Mesenchymal stem cell (in vitro differentiated cells and primary cell): ENCODE data around the gene LILRA2.

Experiments used
- DNase-seq: peaks from one replicate; pipeline ENCODE4 v3.0.0-alpha.2; 2013
- H2AFZ ChIP-seq: one replicate; pipeline ENCODE4 v1.6.1; 2013; ENCODE audit warnings: low read depth, mild to moderate bottlenecking, control low read depth, inconsistent platforms, low read length, moderate library complexity
- H2AK5ac ChIP-seq: 2 replicates; pipeline ENCODE4 v1.6.1; 2013; ENCODE audit warnings: low read length, moderate library complexity, mild to moderate bottlenecking, inconsistent platforms; ENCODE audit not compliant: severe bottlenecking
- H2BK120ac ChIP-seq: one replicate; pipeline ENCODE4 v1.6.1; 2013; ENCODE audit warnings: low read depth, mild to moderate bottlenecking, inconsistent platforms, low read length, moderate library complexity
- H2BK12ac ChIP-seq, 2 experiments: one replicate each; pipeline ENCODE4 v1.6.1; 2013; ENCODE audit warnings: inconsistent platforms in 2 of 2, low read length in 2 of 2, mild to moderate bottlenecking in 2 of 2, moderate library complexity in 2 of 2, control low read depth in 1 of 2
- H2BK15ac ChIP-seq: one replicate; pipeline ENCODE4 v1.6.1; 2013; ENCODE audit warnings: mild to moderate bottlenecking, low read depth, inconsistent platforms; ENCODE audit not compliant: poor library complexity, severe bottlenecking
- H2BK5ac ChIP-seq: 2 replicates; pipeline ENCODE4 v1.6.1; 2013; ENCODE audit warnings: low read depth, mild to moderate bottlenecking, low read length, control low read depth, inconsistent platforms; ENCODE audit not compliant: poor library complexity, severe bottlenecking
- H3K14ac ChIP-seq, 2 experiments: one replicate each; pipeline ENCODE4 v1.6.1; 2013; ENCODE audit warnings: inconsistent platforms in 2 of 2, low read length in 2 of 2, control low read depth in 1 of 2, mild to moderate bottlenecking in 1 of 2, moderate library complexity in 1 of 2
- H3K18ac ChIP-seq, 2 experiments: one replicate each; pipeline ENCODE4 v1.6.1; 2013; ENCODE audit warnings: inconsistent platforms in 2 of 2, low read length in 2 of 2, control low read depth in 1 of 2, low read depth in 1 of 2, mild to moderate bottlenecking in 1 of 2
- H3K23ac ChIP-seq, 2 experiments: one replicate each; pipeline ENCODE4 v1.6.1; 2013; ENCODE audit warnings: inconsistent platforms in 2 of 2, low read length in 2 of 2, mild to moderate bottlenecking in 2 of 2, moderate library complexity in 2 of 2, control low read depth in 1 of 2
- H3K27ac ChIP-seq: 2 replicates; pipeline ENCODE4 v1.5.1; 2013; ENCODE audit warnings: mild to moderate bottlenecking, moderate library complexity, low read length, control low read depth, inconsistent platforms; ENCODE audit not compliant: poor library complexity, severe bottlenecking
- H3K27me3 ChIP-seq, 2 experiments: 2 replicates each; pipeline versions ENCODE4 v1.6.1 to v1.7.0; 2013; ENCODE audit warnings: low read length in 2 of 2, mild to moderate bottlenecking in 2 of 2, moderate library complexity in 2 of 2, control low read depth in 1 of 2, inconsistent platforms in 1 of 2; ENCODE audit not compliant: control insufficient read depth in 1 of 2, insufficient read depth in 1 of 2
- H3K36me3 ChIP-seq, 2 experiments: 2 replicates each; pipeline versions ENCODE4 v1.6.1 to v1.7.0; 2013; ENCODE audit warnings: low read length in 2 of 2, control low read depth in 1 of 2, inconsistent platforms in 1 of 2, low read depth in 1 of 2, mild to moderate bottlenecking in 1 of 2; ENCODE audit not compliant: insufficient read depth in 2 of 2, control insufficient read depth in 1 of 2
- H3K4ac ChIP-seq, 2 experiments: one replicate each; pipeline ENCODE4 v1.6.1; 2013; ENCODE audit warnings: inconsistent platforms in 2 of 2, low read length in 2 of 2, mild to moderate bottlenecking in 2 of 2, moderate library complexity in 2 of 2, control low read depth in 1 of 2, low read depth in 1 of 2
- H3K4me1 ChIP-seq: 2 replicates; pipeline ENCODE4 v1.6.1; 2013; ENCODE audit warnings: low read depth, low read length, control low read depth; ENCODE audit not compliant: control insufficient read depth, insufficient read depth
- H3K4me2 ChIP-seq: 2 replicates; pipeline ENCODE4 v1.6.1; 2013; ENCODE audit warnings: low read length, mild to moderate bottlenecking, inconsistent platforms; ENCODE audit not compliant: poor library complexity, severe bottlenecking
- H3K4me3 ChIP-seq, 2 experiments: 2 replicates each; pipeline versions ENCODE4 v1.5.1 to v1.7.0; 2013; ENCODE audit warnings: low read length in 2 of 2, mild to moderate bottlenecking in 2 of 2, control low read depth in 1 of 2, low read depth in 1 of 2; ENCODE audit not compliant: insufficient read depth in 1 of 2
- H3K79me1 ChIP-seq: replicated peaks from 2 replicates; pipeline ENCODE4 v1.6.1; 2013; ENCODE audit warnings: mild to moderate bottlenecking, control low read depth, low read length, inconsistent platforms; ENCODE audit not compliant: poor library complexity, severe bottlenecking
- H3K9ac ChIP-seq: 2 replicates; pipeline ENCODE4 v1.7.0; 2013; ENCODE audit warnings: mild to moderate bottlenecking, low read length, moderate library complexity
- H3K9me3 ChIP-seq: 2 replicates; pipeline ENCODE4 v1.7.0; 2013; ENCODE audit warnings: mild to moderate bottlenecking, low read length; ENCODE audit not compliant: control insufficient read depth
- H4K8ac ChIP-seq: one replicate; pipeline ENCODE4 v1.6.1; 2013; ENCODE audit warnings: inconsistent platforms, mild to moderate bottlenecking, low read length, moderate library complexity
- H4K91ac ChIP-seq: one replicate; pipeline ENCODE4 v1.6.1; 2013; ENCODE audit warnings: mild to moderate bottlenecking, low read length, inconsistent platforms
- WGBS: methylation state at CpG from one replicate; pipeline ENCODE4 v1.1.7; 2013; ENCODE audit warnings: mixed read lengths; 5-methylcytosine and 5-hydroxymethylcytosine counted together

Gene LILRA2

DNA sequence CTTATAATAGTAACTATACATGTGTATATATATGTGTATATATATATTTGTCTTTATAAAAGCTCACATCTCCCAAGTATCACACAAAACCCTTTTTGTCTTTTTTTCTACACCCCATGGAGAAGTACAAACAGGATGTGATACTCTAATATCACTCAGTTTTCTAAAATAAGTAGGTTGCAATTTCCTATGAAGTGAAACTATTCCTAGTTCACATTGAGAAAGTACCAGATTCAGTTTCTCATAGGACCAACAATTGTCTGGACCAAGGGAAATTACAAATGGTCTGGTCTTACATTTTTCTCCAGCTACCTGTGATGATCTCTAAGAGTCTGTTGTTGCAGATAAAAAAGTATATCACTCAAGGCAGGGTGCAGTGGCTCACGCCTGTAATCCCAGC, 38.8 kb downstream of the LILRA2 start:
- Histone ChIP-seq H3K36me3 (no peaks in the 10 kb centered on the region), H3K4me3 (no peak overlapping the region), H3K23ac (no peak overlapping the region), H2AK5ac (no peak overlapping the region), H3K14ac (no peak overlapping the region), H2BK15ac (no peak overlapping the region), H3K4ac (no peak overlapping the region), H4K91ac (no peak overlapping the region), H3K27me3 (no peaks in the 10 kb centered on the region), H3K18ac (no peak overlapping the region), H2BK120ac (no peak overlapping the region), H3K9ac (no peak overlapping the region), H3K4me1 (no peaks in the 10 kb centered on the region), H2BK12ac (no peak overlapping the region), H2BK5ac (no peak overlapping the region), H2AFZ (no peak overlapping the region), H3K27ac (no peak overlapping the region), H3K4me2 (no peak overlapping the region), H4K8ac (no peak overlapping the region), H3K79me1 (no peaks in the 10 kb centered on the region), H3K9me3 (peaks cover 10% of the 10 kb centered on the region)
- 79% methylated on average over 1 of the region's 1 CpG for WGBS
- no peak for DNase-seq

GRCh38 chr19:54614726-54615125, 41.1 kb downstream of the LILRA2 start:
- H2AK5ac ChIP-seq, result no peak overlapping the region
- no peaks in the 10 kb centered on the region for H3K27me3 ChIP-seq
- no peaks in the 10 kb centered on the region for H3K36me3 ChIP-seq
- no peak overlapping the region for H3K4me3 ChIP-seq
- no peaks in the 10 kb centered on the region for H3K79me1 ChIP-seq
- H2BK12ac ChIP-seq, result no peak overlapping the region
- H3K14ac ChIP-seq, result no peak overlapping the region
- H3K9ac ChIP-seq, result no peak overlapping the region
- H2AFZ ChIP-seq, result no peak overlapping the region
- H2BK120ac ChIP-seq, result no peak overlapping the region
- no peak overlapping the region for H3K18ac ChIP-seq
- H3K4me1 ChIP-seq, result no peaks in the 10 kb centered on the region
- no peak overlapping the region for H2BK5ac ChIP-seq
- H3K27ac ChIP-seq, result no peak overlapping the region
- no peak overlapping the region for H3K4ac ChIP-seq
- H4K8ac ChIP-seq, result no peak overlapping the region
- no peak overlapping the region for H4K91ac ChIP-seq
- H3K23ac ChIP-seq, result no peak overlapping the region
- H3K4me2 ChIP-seq, result no peak overlapping the region
- H2BK15ac ChIP-seq, result no peak overlapping the region
- no peak for DNase-seq
- peaks cover 10% of the 10 kb centered on the region for H3K9me3 ChIP-seq
- WGBS, result 100% methylated on average over 1 of the region's 1 CpG

DNA sequence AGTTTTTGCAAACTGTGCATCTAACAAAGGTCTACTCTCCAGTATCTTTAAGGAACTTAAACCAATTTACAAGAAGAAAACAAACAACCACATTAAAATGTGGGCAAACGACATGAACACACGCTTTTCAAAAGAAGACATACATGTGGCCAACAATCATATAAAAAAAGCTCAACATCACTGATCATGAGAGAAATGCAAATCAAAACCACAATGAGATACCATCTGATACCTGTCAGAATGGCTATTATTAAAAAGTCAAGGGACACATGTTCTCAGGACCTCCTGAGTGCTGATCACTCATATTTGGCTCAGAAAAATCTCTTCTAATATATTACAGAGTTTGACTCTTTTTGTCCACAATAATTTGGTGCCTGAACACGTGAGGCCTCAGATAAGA, 42.5 kb downstream of the LILRA2 start:
- Histone ChIP-seq H3K14ac (no peak overlapping the region), H2BK15ac (no peak overlapping the region), H3K79me1 (no peaks in the 10 kb centered on the region), H2BK120ac (no peak overlapping the region), H3K4me3 (no peak overlapping the region), H3K23ac (no peak overlapping the region), H3K9me3 (peaks cover 10% of the 10 kb centered on the region), H2BK5ac (no peak overlapping the region), H3K27me3 (no peaks in the 10 kb centered on the region), H3K27ac (no peak overlapping the region), H2AFZ (no peak overlapping the region), H3K9ac (no peak overlapping the region), H4K8ac (no peak overlapping the region), H4K91ac (no peak overlapping the region), H3K18ac (no peak overlapping the region), H3K36me3 (no peaks in the 10 kb centered on the region), H3K4me1 (no peaks in the 10 kb centered on the region), H2AK5ac (no peak overlapping the region), H3K4me2 (no peak overlapping the region), H2BK12ac (no peak overlapping the region), H3K4ac (no peak overlapping the region)
- 45% methylated on average over 3 of the region's 3 CpGs for WGBS
- DNase-seq, result no peak

DNA sequence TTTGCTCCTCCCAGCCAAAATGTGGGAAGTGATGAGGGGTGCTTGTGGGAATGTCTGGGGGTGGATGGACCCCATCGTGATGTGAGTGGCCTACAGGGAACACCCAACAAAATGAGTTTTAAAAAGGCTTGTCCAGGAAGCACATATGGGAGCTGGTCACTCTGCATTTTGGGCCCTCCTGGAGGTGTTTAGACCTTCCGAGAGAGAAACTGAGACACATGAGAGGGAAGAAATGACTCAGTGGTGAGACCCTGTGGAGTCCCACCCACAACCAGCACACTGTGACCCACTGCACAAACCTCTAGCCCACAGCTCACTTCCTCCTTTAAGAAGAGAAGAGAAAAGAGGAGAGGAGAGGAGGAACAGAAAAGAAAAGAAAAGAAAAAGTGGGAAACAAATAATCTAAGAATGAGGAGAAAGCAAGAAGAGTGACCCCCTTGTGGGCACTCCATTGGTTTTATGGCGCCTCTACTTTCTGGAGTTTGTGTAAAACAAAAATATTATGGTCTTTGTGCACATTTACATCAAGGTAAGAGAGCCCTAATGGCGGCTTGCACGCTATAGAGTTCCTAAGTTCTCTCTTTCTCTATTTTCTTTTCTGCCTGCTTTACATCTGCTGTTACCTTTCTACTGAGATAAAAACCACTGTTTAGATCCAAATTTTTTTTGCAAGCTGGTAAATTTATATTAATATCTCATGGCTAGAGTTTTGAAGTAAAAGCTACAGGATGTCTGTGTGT, 43.4 kb downstream of the LILRA2 start:
- Histone ChIP-seq H3K27ac (no peak overlapping the region), H3K27me3 (no peaks in the 10 kb centered on the region), H2BK120ac (no peak overlapping the region), H2AFZ (no peak overlapping the region), H3K79me1 (no peaks in the 10 kb centered on the region), H3K4me3 (no peak overlapping the region), H3K14ac (no peak overlapping the region), H2BK5ac (no peak overlapping the region), H2BK15ac (no peak overlapping the region), H3K9ac (no peak overlapping the region), H3K4me2 (no peak overlapping the region), H3K36me3 (no peaks in the 10 kb centered on the region), H2BK12ac (no peak overlapping the region), H3K4me1 (no peaks in the 10 kb centered on the region), H4K8ac (no peak overlapping the region), H3K4ac (no peak overlapping the region), H3K9me3 (peaks cover 10% of the 10 kb centered on the region), H3K23ac (no peak overlapping the region), H3K18ac (no peak overlapping the region), H4K91ac (no peak overlapping the region), H2AK5ac (no peak overlapping the region)
- WGBS, result 8% methylated on average over 3 of the region's 5 CpGs
- DNase-seq, result no peak
